Measurements from ENCODE around the gene GYG2. TPM values are rescaled to one million over a fixed set of nuclear protein-coding genes. Genes with fewer than 3 reads are reported as not detected.

GYG2 gene
- total RNA-seq, 1 experiment from 2014 or later = not detected

- CTCF ChIA-PET = no interaction called here
These were observed 35.0 kb upstream of the GYG2 start for GRCh38 chrX:2793752-2794151.

More at GRCh38 chrX:2793752-2794151, 35.0 kb upstream of the GYG2 start:
- no peaks in the 10 kb centered on the region for H3K4me1 ChIP-seq (ENCODE audit: control insufficient read depth in 1 of 2, insufficient read depth in 2 of 2, low read length in 2 of 2)
- no peak overlapping the region for H2AFZ ChIP-seq (ENCODE audit: low read depth, low read length, poor library complexity, severe bottlenecking)
- no peak overlapping the region for H3K9ac ChIP-seq (ENCODE audit: low read length)
- no peak overlapping the region for H3K27ac ChIP-seq (ENCODE audit: low read depth, low read length)
- DNase-seq (ENCODE audit: low read depth, low spot score) = no peak
- ATAC-seq = no peak
- ChIA-PET RAD21 (ENCODE audit: low non-redundant PET in 1 of 2, low total read pairs in 2 of 2, uncharacterized antibody in 2 of 2, unreplicated experiment in 2 of 2) (no interaction called here), POLR2A (no interaction called here)
- H3K4me3 ChIP-seq (replicated peaks in 1 of 2; ENCODE audit: low read depth in 1 of 2, low read length in 2 of 2) = no peak overlapping the region
- intact Hi-C loops (cut with micrococcal nuclease) = no loop called here
- H3K36me3 ChIP-seq (ENCODE audit: control insufficient read depth in 1 of 2, insufficient read depth in 2 of 2, low read length in 2 of 2) = no peaks in the 10 kb centered on the region
- no peaks in the 10 kb centered on the region for H3K9me3 ChIP-seq (ENCODE audit: control insufficient read depth in 1 of 2, insufficient read depth in 1 of 2, low read depth in 1 of 2, low read length in 2 of 2)
- H4K20me1 ChIP-seq (ENCODE audit: insufficient read depth) = no peaks in the 10 kb centered on the region
- no peaks in the 10 kb centered on the region for H3K79me2 ChIP-seq (ENCODE audit: insufficient read depth, low read length)
- H3K4me2 ChIP-seq (ENCODE audit: low read length) = no peak overlapping the region
- no TSS peak for BruUV-seq (replicated peaks)
- no peaks in the 10 kb centered on the region for H3K27me3 ChIP-seq (ENCODE audit: insufficient read depth, low read length)
- H3K9me2 ChIP-seq (ENCODE audit: insufficient read depth) = no peaks in the 10 kb centered on the region
- TF ChIP-seq JUND (IDR thresholded peaks at IDR 0.05) (no peak), YY1 (IDR thresholded peaks at IDR 0.05; ENCODE audit: extremely low read depth, insufficient replicate concordance, low read depth, low read length) (no peak), CBX3 (IDR thresholded peaks at IDR 0.05; ENCODE audit: low read depth) (no peak), ELF1 (IDR thresholded peaks at IDR 0.05; ENCODE audit: borderline replicate concordance, low read depth) (no peak), ZBTB33 (IDR thresholded peaks at IDR 0.05; ENCODE audit: extremely low read depth, insufficient replicate concordance, low read length) (no peak), ZFX (IDR thresholded peaks at IDR 0.05) (no peak), EGR1 (IDR thresholded peaks at IDR 0.05; ENCODE audit: low read depth) (no peak), ZNF274 (IDR thresholded peaks at IDR 0.05; ENCODE audit: low read depth, low read length) (no peak), EZH2phosphoT487 (IDR thresholded peaks at IDR 0.05; ENCODE audit: borderline replicate concordance) (no peak), RAD21 (IDR thresholded peaks at IDR 0.05; ENCODE audit: low read depth) (no peak), FOSL1 (IDR thresholded peaks at IDR 0.05; ENCODE audit: low read depth) (no peak), REST (IDR thresholded peaks at IDR 0.05; ENCODE audit: low read depth) (no peak)
- TF ChIP-seq, protein P1, sequence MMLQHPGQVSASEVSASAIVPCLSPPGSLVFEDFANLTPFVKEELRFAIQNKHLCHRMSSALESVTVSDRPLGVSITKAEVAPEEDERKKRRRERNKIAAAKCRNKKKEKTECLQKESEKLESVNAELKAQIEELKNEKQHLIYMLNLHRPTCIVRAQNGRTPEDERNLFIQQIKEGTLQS (IDR thresholded peaks at IDR 0.05) = no peak
- TF ChIP-seq, protein P2, sequence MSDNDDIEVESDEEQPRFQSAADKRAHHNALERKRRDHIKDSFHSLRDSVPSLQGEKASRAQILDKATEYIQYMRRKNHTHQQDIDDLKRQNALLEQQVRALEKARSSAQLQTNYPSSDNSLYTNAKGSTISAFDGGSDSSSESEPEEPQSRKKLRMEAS (IDR thresholded peaks at IDR 0.05) = no peak

Data from HCT116 (cell line).